Breast epithelium (tissue), 3 donors: Measurements from ENCODE around the gene MFRP.

ENCODE experiments used
- CTCF ChIP-seq, 3 donors: fragments of 450-650 bp; IDR thresholded peaks; one replicate each; pipeline ENCODE4 v1.5.1; 2016 to 2017; ENCODE audit warnings: antibody characterized with exemption in 3 of 3, mild to moderate bottlenecking in 3 of 3, moderate library complexity in 3 of 3
- POLR2A ChIP-seq: fragments of 450-650 bp; IDR thresholded peaks from one replicate; pipeline ENCODE4 v1.6.1; 2016; ENCODE audit warnings: antibody characterized with exemption, mild to moderate bottlenecking, moderate library complexity
- POLR2AphosphoS5 ChIP-seq, 3 donors: sonication (generic); formaldehyde crosslinking; IDR thresholded peaks; one replicate each; pipeline ENCODE4 v1.6.1; 2017; ENCODE audit warnings: antibody characterized with exemption in 3 of 3

- TF ChIP-seq CTCF (IDR thresholded peaks at IDR 0.05) = no peak
- TF ChIP-seq POLR2AphosphoS5 (IDR thresholded peaks at IDR 0.05) = no peak
- no peak for TF ChIP-seq POLR2A
Measured at GRCh38 chr11:119347940-119348605, 1.6 kb upstream of the MFRP start.
